ENCODE results near the gene AKAP17A.
"Not testable (repeated sequence)": the region's sequence is repeated elsewhere in the genome, so short reads cannot be mapped to it uniquely, and the experiment has no call there.

The AKAP17A gene

GRCh38 chrX:1591102-1591862 lies at the start of gene AKAP17A:
Gene AKAP17A (plus strand): TSS chrX:1591604. CDS start chrX:1593463, 1,859 bp downstream.
- DNase-seq (ENCODE audit: low read depth in 2 of 2, low spot score in 1 of 2) = peak; percentile 95 to 99

DNA sequence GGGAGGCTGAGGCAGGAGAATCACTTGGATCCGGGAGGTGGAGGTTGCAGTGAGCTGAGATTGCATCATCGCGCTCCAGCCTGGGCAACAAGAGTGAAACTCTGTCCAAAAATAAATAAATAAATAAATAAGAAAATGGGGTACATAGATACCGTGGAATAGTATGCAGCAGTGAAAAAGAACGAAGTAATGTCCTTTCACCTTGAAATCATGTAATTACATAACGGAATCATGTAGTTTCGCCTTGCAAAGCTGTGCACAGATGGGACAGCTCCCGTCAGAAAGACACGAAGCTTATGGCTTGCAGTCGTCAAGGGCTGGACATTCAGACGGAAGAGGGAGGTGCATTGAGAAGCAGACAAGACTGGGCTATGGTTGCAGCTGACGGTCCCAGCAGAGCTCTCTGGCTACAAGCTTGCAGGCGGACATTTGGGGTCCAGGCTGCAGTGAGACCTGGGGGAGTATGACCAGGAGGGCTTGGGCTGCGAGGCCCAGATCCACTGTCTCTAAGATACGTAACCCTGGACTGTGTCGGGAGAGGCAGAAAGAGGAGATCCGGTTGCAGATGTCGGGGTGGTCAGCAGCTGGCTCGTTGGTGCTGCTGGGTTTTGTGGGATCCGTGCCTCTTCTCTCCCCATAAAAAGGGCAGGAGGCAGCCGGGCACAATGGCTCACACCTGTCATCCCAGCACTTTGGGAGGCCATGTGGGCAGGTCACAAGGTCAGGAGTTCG lies 48.2 kb upstream of the AKAP17A start:
- no peak for DNase-seq (ENCODE audit: low read depth in 2 of 2, low spot score in 1 of 2)

DNA sequence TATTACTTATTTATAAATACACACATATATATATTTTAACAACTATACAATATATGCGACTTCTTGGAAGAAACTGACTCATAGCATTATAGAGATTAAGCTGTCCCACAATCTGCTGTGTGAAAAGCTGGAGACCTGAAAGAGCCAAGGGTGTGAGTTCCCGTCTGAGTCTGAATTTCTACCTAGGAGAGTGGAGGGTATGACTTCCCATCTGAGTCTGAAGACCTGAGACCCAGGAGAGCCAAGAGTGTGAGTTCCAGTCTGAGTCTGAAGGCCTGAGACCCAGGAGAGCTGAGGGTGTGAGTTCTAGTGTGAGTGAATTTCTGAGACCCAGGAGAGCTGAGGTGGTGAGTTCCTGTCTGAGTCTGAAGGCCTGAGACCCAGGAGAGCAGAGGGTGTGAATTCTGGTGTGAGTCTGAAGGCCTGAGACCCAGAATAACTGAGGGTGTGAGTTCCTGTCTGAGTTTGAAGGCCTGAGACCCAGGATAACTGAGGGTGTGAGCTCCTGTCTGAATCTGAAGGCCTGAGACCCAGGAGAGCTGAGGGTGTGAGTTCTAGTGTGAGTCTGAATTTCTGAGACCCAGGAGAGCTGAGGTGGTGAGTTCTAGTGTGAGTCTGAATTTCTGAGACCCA lies 45.5 kb upstream of the AKAP17A start:
- DNase-seq (ENCODE audit: low read depth in 2 of 2, low spot score in 1 of 2) = no peak

DNA sequence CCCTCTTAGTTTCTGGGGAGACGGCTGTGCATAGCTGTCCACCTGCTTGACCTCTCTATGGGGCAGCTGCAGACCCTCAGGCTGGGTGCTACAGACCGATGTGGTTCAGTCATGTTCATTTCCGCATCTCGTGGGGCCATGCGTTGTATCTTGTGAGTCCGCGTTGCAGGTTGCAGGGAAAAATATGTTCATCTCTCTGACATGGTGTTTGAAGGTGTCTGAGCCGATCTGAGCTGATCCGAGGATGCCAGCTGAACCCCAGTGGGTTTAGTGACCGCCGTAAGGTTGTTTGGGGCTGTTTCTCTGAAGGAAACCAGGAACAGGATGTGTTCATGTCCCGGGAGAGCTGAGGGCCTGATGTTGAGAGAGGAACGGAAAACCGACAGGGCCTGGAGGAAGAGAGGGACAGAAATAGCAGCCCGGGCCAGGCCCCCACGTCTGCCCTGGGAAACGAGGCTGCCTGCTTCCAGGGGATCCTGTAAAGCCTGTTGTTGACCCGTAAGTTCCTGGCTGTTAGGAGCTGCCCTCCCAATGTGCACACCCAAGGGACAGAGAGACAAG lies 44.6 kb upstream of the AKAP17A start:
- no peak for DNase-seq (ENCODE audit: low read depth in 2 of 2, low spot score in 1 of 2)

DNA sequence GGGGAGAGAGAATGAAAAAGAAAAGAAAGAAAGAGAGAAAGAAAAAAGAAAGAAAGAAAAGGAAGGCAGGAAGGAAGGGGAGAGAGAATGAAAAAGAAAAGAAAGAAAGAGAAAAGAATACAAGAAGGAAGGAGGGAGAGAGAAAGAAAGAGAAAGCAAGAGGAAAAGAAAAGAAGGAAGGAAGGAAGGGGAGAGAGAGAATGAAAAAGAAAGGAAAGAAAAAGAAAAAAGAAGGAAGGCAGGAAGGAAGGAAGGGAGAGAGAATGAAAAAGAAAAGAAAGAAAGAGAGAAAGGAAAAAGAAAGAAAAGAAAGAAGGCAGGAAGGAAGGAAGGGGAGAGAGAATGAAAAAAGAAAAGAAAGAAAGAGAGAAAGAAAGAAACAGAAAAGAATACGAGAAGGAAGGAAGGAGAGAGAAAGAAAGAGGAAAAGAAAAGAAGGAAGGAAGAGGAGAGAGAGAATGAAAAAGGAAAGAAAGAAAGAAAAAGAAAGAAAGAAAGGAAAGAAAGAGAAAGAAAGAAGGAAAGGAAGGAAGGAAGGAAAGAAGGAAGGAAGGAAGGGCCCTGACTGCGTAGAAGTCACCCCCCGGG lies 39.4 kb upstream of the AKAP17A start:
- DNase-seq (ENCODE audit: low read depth in 2 of 2, low spot score in 1 of 2) = no peak

DNA sequence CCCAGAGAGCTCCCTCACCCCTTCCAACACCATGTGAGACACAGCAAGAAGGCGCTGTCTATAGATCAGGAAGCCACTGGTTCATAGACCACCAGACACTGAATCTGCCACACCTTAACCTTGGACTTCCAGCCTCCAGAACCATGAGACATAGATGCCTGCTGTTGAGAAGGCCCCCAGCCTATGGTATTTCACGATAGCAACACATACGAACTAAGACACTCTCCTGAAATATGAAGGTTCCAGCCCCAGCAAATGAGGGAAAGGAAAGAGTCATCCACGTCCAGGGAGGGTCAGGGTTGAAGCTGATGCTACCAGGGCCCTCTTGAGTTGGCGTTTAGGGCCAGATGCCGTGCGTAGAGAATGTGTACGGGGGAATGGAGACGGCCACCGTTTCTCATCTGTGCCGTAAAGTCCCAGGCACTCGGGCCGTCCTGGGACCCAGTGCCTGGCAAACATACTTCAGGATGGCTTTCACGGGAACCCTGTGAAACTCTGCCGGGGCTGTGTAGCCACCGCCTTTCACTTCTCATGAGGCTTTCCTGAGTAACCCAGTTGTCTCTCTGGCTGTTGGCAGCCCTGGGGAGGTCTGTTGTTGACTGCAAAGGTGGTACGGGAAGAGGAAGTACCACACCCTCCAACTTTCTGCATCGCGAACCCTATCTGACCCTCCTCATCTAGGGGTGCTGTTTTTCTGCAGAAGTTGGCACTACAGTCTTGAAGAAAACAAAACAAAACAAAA lies 36.8 kb upstream of the AKAP17A start:
- no peak for DNase-seq (ENCODE audit: low read depth in 2 of 2, low spot score in 1 of 2)

- DNase-seq (ENCODE audit: low read depth in 2 of 2, low spot score in 1 of 2) = no peak
These were observed 36.0 kb upstream of the AKAP17A start for GRCh38 chrX:1555370-1555769.

DNA sequence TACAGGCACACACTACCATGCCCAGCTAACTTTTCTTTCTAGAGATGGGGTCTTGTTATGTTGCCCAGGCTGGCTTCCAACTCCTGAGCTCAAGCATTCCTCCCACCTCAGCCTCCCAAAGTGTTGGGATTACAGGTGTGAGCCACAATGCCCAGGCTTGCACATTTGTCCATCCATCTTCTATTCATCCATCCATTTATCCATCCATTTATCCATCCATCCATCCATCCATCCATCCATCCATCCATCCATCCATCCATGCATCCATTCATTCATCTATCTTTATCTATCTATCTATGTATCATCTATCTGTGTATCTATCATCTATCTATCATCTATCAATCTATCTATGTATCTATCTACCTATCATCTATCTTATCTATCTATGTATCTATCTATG lies 34.0 kb upstream of the AKAP17A start:
- not testable (repeated sequence) for DNase-seq (ENCODE audit: low read depth in 2 of 2, low spot score in 1 of 2)

DNA sequence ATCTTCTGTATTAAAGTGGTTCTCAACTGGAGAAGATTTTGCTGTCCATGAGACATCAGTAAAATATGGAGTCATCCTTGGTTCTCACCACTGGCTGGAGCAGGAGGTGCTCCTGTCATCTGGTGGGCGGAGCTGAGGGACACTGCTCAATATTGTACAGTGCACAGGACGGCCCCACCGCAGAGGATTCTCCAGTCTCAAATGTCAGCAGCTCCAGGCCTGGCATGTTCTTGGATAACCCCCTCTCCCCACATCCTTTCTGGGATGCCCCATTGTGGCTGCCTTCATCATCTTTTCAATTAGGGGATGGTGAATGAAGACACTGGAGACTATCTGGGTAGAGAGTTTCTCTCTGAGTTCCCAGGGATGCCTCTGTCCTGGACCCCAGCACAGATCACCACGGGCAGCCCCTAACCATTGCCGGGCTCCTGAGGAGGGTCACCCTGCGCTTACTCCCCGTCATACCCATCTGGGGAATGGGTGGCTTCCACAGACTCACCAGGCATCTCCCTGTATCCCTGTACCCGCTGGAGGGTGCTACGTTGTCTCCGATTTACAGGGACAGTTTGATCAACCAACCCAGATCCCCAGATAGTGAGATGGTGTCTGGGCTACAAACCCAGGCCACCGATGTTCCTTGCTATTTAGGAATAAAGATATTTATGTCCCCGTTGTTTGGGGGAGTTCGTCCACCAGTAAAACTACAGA lies 32.5 kb upstream of the AKAP17A start:
- DNase-seq (ENCODE audit: low read depth in 2 of 2, low spot score in 1 of 2) = no peak

DNA sequence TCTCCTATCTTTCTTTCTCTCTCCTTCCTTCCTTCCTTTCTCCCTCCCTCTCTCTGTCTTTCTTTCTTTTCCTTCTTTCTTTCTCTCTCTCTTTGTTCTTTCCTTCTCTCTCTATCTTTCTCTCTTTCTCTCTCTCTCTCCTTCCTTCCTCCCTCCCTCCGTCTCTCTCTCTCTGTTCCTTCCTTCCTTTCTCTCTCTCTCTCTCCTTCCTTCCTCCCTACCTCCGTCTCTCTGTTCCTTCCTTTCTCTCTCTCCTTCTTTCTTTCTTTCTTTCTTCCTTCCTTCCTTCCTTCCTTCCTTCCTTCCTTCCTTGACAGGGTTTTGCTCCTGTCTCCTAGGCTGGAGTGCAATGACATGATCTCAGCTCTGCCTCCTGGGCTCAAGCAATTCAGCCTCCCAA lies 30.2 kb upstream of the AKAP17A start:
- DNase-seq (ENCODE audit: low read depth in 2 of 2, low spot score in 1 of 2) = no peak

DNA sequence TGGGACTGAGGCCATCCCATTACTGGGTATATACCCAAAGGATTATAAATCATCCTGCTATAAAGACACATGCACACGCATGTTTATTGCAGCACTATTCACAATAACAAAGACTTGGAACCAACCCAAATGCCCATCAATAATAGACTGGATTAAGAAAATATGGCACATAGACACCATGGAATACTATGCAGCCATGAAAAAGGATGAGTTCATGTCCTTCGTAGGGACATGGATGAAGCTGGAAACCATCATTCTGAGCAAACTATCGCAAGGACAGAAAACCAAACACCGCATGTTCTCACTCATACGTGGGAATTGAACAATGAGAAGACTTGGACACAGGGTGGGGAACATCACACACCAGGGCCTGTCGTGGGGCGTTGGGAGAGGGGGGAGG lies 27.3 kb upstream of the AKAP17A start:
- DNase-seq (ENCODE audit: low read depth in 2 of 2, low spot score in 1 of 2) = not testable (repeated sequence)

- DNase-seq (ENCODE audit: low read depth in 2 of 2, low spot score in 1 of 2) = no peak
These were observed 26.4 kb upstream of the AKAP17A start for GRCh38 chrX:1564750-1565683.

GRCh38 chrX:1574181-1574580 lies 17.2 kb upstream of the AKAP17A start:
- not testable (repeated sequence) for DNase-seq (ENCODE audit: low read depth in 2 of 2, low spot score in 1 of 2)

- no peak for DNase-seq (ENCODE audit: low read depth in 2 of 2, low spot score in 1 of 2)
These were observed 15.0 kb upstream of the AKAP17A start for GRCh38 chrX:1576201-1576992.

- DNase-seq (ENCODE audit: low read depth in 2 of 2, low spot score in 1 of 2) = no peak
These were observed 13.6 kb upstream of the AKAP17A start for GRCh38 chrX:1577845-1578244.

DNA sequence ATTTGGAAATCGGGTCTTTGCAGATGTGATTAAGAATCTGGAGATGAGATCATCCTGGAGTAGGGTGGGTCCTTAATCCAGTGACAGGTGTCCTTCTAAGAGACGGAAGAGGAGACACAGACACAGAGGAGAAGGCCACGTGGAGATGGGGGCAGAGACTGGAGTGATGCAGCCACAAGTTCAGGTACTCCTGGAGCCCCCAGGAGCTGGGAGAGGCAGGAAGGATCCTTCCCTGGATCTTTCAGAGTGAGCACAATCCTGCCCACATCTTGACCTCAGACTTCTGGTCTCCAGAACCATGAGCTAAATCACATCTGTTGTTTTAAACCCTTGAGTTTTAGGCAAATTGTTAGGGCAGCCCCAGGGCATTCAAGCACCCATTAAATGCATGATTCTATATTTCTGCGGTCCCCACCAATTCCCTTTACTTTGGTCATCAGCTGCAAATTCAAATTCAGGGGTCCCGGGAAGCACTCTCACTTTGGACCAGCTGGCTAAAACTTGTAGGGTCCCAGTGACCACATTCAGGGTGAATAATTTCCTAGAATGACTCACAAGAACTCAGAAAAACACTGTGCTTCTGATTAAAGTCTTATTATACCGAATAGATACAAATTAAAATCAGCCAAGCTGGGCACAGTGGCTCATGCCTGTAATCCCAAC lies 12.8 kb upstream of the AKAP17A start:
- no peak for DNase-seq (ENCODE audit: low read depth in 2 of 2, low spot score in 1 of 2)

DNA sequence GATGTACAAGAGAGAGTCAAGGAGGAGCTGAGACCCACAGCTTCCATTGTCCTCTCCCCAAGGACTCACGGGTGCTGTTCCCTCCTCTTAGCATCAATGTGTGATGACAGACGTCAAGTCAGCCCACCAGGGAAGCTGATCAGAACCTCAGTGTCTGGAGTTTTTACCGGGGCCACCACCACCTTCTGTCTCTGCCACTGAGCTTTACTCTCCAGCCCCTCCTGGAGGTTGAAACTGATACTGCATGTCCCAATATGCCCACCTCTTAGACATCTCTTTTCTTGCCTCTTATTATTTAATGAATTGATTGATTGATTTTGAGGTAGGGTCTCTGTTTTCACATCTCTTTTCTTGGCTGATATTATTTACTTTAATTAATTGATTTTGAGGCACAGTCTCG lies 10.3 kb upstream of the AKAP17A start:
- DNase-seq (ENCODE audit: low read depth in 2 of 2, low spot score in 1 of 2) = peak in 1 of 2 donors; percentile 63
